Measurements from ENCODE around the gene GDNF. TPM values are rescaled to one million over a fixed set of nuclear protein-coding genes. Genes with fewer than 3 reads are reported as not detected.

Gene GDNF
- total RNA-seq, 1 donor from 2014 or later: 0.36 TPM

DNA sequence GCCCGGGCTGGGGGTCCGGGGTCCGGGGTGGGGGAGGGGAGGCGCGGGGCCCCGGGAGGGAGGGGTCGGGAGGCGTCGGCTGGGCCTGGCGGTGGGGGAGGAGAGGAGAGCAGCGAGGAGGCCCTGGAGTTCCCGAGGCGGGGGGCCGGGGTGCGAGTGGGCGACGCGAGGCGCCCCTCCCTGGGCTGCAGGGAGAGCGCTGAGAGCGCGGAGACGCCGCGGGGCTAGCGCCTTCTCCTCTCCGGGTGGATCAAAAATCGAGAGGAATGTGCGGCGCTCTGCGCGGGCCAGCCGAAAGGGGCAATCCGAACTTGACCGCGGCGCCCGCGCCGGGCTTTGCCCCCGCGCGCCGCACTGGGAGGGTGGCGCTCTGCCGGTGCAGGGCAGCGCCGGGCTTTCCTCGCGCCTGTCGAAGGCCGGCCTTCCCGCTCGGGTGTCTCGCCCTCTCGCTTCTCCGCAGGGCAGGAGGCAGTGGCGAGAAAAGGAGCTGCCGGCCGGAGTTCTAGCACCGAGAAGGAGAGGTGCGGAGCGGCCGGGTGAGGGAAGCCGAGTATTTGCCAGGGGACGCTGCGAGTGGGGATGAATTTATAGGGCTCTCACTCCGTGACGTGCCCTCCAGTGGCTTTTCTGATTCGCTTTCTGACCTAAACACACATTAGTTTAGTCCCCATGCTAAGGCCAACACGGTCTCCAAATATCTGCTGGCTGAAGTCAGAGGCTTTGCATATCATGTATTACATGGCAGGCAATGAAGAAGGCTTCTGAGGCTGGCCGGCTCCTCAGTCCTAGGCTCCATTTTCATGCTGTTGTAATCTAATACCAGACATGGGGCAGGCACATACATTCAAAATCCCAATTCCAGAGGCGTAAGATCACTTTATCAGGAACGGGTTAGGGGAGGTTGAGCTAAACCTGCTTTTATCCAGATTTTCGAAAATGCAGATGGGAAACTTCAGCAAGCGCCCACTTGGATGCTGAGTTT, 503 bp upstream of the GDNF start:
- peak overlapping the region; percentile 32 for H3K4me3 Mint-ChIP-seq

GRCh38 chr5:37838933-37839341, 904 bp downstream of the GDNF start:
- Mint-ChIP-seq H3K36me3 (ENCODE audit: low read depth) (peaks cover 2% of the 10 kb centered on the region), H3K9me3 (no peaks in the 10 kb centered on the region), H3K4me1 (ENCODE audit: low read depth) (peaks cover 20% of the 10 kb centered on the region), H3K27ac (no peak overlapping the region), H3K4me3 (peak overlapping the region; percentile 17), H3K27me3 (ENCODE audit: insufficient read depth) (peaks cover 79% of the 10 kb centered on the region)
- DNase-seq (ENCODE audit: low spot score): no peak
- intact Hi-C loops (cut with micrococcal nuclease): no loop called here

More for the DNA sequence above, 503 bp upstream of the GDNF start:
- Mint-ChIP-seq H3K36me3 (ENCODE audit: low read depth) (peaks cover 2% of the 10 kb centered on the region), H3K9me3 (no peaks in the 10 kb centered on the region), H3K27ac (no peak overlapping the region), H3K27me3 (ENCODE audit: insufficient read depth) (peaks cover 69% of the 10 kb centered on the region), H3K4me1 (ENCODE audit: low read depth) (peaks cover 20% of the 10 kb centered on the region)
- DNase-seq (ENCODE audit: low spot score): no peak
- intact Hi-C loops (cut with micrococcal nuclease): no loop called here

DNA sequence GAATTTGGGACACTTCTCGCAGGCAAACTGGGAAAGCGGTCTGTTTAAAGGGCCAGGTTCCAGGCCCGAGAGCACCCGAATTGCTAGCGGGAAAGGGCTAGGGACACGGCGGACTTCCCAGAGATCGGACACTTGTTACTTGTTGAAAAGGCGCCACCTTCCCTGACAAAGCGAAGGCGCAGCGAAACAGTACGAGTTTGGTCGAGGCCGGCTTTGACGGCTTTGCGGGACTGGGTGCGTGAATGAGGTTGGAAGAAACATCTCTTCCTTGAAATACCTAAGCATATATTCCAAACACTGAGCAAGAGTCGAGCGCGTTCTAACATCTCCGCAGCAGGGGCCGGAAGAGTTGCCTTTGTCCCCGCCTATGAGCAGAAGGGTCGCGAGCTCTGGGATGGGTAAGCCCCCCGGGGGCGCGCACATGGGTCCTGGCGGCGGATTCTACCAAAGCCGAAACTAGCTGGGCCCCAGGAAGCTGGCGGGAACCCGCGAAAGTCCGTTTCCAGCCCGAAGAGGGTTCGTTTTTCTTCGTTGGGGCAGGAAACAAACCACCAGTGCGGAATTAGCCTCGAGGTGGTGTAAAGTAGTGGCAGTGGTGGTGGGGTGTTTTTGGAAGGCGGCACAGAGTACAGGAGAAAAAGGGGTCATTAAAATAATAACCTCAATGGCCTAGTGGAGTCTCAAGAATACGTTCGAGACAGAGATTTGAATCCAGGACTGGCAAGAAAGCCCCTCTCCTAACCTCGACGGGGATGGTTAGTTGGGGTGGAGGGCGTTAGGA, 1.5 kb downstream of the GDNF start:
- Mint-ChIP-seq H3K27ac (peak overlapping the region; percentile 83), H3K4me3 (peak overlapping the region; percentile 64), H3K9me3 (no peaks in the 10 kb centered on the region), H3K4me1 (ENCODE audit: low read depth) (peaks cover 20% of the 10 kb centered on the region), H3K27me3 (ENCODE audit: insufficient read depth) (peaks cover 79% of the 10 kb centered on the region), H3K36me3 (ENCODE audit: low read depth) (peaks cover 2% of the 10 kb centered on the region)
- intact Hi-C loops (cut with micrococcal nuclease): no loop called here
- no peak for DNase-seq (ENCODE audit: low spot score)

GRCh38 chr5:37837414-37838032, 2.3 kb downstream of the GDNF start:
- H3K36me3 Mint-ChIP-seq (ENCODE audit: low read depth): peaks cover 2% of the 10 kb centered on the region
- H3K4me3 Mint-ChIP-seq: peak overlapping the region; percentile 64

DNA sequence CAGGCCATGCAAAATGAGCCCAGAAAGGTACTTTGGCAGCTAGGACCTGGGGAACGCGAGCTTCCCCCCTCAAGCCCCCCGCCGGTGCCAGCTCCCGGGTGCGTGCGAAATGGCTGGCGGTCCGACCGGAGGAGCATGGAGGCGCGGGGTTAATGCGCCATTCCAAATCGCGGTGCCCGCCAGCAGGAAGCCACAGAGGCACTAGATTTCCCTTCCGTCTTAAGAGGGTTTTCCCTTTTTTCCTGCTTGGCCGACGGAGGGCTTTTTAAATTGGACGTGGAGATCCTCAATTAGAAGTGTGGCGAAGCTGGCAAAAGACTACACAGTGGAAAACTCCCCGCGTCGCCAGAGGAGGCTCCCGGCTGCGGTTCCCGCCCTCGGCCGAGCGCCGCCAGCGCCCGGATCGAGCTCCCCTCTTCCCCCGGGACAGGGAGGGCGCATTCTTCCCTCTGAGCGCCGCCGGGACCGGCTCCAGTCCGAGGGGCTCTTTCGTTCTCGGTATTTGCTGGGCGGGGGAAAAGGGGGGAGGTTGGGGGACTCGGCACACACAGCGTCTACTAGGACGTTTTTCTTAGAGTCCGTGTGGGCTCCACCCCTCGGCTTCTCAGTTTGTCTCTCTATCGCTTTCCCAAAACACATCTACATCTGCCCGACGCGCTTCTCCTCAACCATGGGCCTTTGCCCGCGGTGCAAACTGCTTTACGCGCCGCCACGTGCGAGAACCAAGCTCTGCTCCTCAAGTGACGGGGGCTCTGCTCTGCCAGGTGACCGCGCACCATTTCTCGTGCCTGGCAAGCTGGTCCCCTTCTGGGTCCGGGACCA, 3.0 kb downstream of the GDNF start:
- peaks cover 20% of the 10 kb centered on the region for H3K4me1 Mint-ChIP-seq (ENCODE audit: low read depth)
- intact Hi-C loops (cut with micrococcal nuclease): loop anchor here (1.0 to 2.0 kb wide), 2 partner anchors 356 to 424 kb away; no protein-coding TSS in a partner anchor
- H3K27ac Mint-ChIP-seq: peak overlapping the region; percentile 83
- H3K27me3 Mint-ChIP-seq (ENCODE audit: insufficient read depth): peaks cover 79% of the 10 kb centered on the region
- DNase-seq (ENCODE audit: low spot score): no peak
- no peaks in the 10 kb centered on the region for H3K9me3 Mint-ChIP-seq
- H3K4me3 Mint-ChIP-seq: peak overlapping the region; percentile 64
- peaks cover 2% of the 10 kb centered on the region for H3K36me3 Mint-ChIP-seq (ENCODE audit: low read depth)

More at GRCh38 chr5:37837414-37838032, 2.3 kb downstream of the GDNF start:
- intact Hi-C loops (cut with micrococcal nuclease): loop anchor here (1.0 to 2.0 kb wide), 2 partner anchors 356 to 425 kb away; no protein-coding TSS in a partner anchor
- peak; percentile 49 for DNase-seq (ENCODE audit: low spot score)
- Mint-ChIP-seq H3K9me3 (no peaks in the 10 kb centered on the region), H3K27ac (peak overlapping the region; percentile 83), H3K4me1 (ENCODE audit: low read depth) (peaks cover 20% of the 10 kb centered on the region), H3K27me3 (ENCODE audit: insufficient read depth) (peaks cover 81% of the 10 kb centered on the region)

DNA sequence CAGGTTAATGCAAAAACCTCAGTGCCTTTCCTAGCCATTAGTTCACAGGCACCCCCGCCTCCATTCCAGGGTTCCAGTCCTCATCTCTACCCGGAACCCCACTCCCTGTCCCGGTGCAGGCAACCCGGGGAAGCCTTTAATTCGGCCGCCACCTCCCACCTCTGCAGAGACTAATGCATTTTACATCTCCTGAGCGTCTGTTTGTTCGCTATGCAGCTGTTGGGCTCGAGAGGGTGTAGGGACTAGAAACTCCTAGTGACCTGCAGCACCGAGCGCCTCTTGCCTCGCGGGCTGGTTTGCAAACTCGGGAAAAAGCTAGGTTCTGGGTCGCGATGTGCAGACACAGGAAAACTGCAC, 3.6 kb downstream of the GDNF start:
- no peak overlapping the region for H3K4me3 Mint-ChIP-seq
- no peak overlapping the region for H3K27ac Mint-ChIP-seq
- intact Hi-C loops (cut with micrococcal nuclease): loop anchor here (2.0 kb wide), 1 partner anchor 423 kb away; no protein-coding TSS in a partner anchor
- no peak for DNase-seq (ENCODE audit: low spot score)
- peaks cover 2% of the 10 kb centered on the region for H3K36me3 Mint-ChIP-seq (ENCODE audit: low read depth)
- peaks cover 78% of the 10 kb centered on the region for H3K27me3 Mint-ChIP-seq (ENCODE audit: insufficient read depth)
- no peaks in the 10 kb centered on the region for H3K9me3 Mint-ChIP-seq
- peaks cover 20% of the 10 kb centered on the region for H3K4me1 Mint-ChIP-seq (ENCODE audit: low read depth)

GRCh38 chr5:37835380-37835973, 4.4 kb downstream of the GDNF start:
- intact Hi-C loops (cut with micrococcal nuclease): no loop called here
- no peak overlapping the region for H3K4me3 Mint-ChIP-seq
- H3K36me3 Mint-ChIP-seq (ENCODE audit: low read depth): peaks cover 2% of the 10 kb centered on the region
- H3K4me1 Mint-ChIP-seq (ENCODE audit: low read depth): peaks cover 20% of the 10 kb centered on the region
- no peaks in the 10 kb centered on the region for H3K9me3 Mint-ChIP-seq
- H3K27ac Mint-ChIP-seq: no peak overlapping the region
- DNase-seq (ENCODE audit: low spot score): no peak
- peaks cover 71% of the 10 kb centered on the region for H3K27me3 Mint-ChIP-seq (ENCODE audit: insufficient read depth)

DNA sequence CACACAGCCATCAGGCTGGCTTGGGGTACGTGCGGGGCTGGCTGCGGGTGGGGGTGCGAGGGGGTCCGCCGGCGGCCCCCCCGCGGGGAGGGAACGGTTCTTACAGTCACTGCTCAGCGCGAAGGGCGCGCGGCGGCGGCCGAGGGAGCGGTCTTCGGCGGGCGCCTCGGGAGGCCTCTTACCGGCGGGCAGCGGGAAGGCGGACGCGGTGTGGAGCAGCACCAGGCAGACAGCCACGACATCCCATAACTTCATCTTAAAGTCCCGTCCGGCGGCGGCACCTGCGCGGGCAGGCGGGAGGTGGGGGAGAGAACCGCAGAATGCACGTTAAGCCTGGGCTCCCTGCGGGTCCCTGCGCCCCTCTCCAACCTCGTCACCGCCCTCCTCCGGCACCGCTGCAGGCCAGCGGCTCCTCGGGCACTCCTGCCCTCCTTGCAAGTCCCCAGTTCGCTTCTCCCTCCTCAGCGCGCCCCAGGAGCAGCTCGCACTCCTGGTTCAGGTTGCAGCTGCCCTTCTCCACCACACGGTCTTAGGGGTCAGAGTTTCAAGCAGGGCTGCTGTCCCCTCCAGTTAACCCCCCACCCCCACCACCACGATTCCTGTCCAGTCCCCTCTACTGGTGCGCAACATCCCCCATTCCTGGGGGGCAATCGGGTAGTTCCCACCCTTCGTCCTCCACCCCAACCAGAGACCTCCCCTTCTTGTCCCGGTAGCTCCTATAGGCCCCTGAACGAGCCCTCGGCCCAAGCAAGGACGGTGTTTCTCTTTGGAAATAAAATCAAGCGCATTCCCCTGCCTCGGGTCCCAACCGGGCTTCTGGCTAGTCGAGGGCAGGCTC, 5.1 kb downstream of the GDNF start:
- Mint-ChIP-seq H3K27ac (no peak overlapping the region), H3K36me3 (ENCODE audit: low read depth) (peaks cover 2% of the 10 kb centered on the region), H3K27me3 (ENCODE audit: insufficient read depth) (peaks cover 73% of the 10 kb centered on the region), H3K9me3 (no peaks in the 10 kb centered on the region), H3K4me3 (no peak overlapping the region), H3K4me1 (ENCODE audit: low read depth) (peaks cover 20% of the 10 kb centered on the region)
- no peak for DNase-seq (ENCODE audit: low spot score)
- intact Hi-C loops (cut with micrococcal nuclease): loop anchor here (5.0 kb wide), 1 partner anchor 423 kb away; the partner anchor contains the start of gene EGFLAM

- H3K4me3 Mint-ChIP-seq: no peak overlapping the region
- peaks cover 73% of the 10 kb centered on the region for H3K27me3 Mint-ChIP-seq (ENCODE audit: insufficient read depth)
- intact Hi-C loops (cut with micrococcal nuclease): loop anchor here (5.0 kb wide), 1 partner anchor 423 kb away; the partner anchor contains the start of gene EGFLAM
- peaks cover 20% of the 10 kb centered on the region for H3K4me1 Mint-ChIP-seq (ENCODE audit: low read depth)
- peaks cover 2% of the 10 kb centered on the region for H3K36me3 Mint-ChIP-seq (ENCODE audit: low read depth)
- H3K27ac Mint-ChIP-seq: peak overlapping the region; percentile 1
- no peaks in the 10 kb centered on the region for H3K9me3 Mint-ChIP-seq
- DNase-seq (ENCODE audit: low spot score): no peak
These were observed 5.9 kb downstream of the GDNF start for GRCh38 chr5:37833990-37834389.

- intact Hi-C loops (cut with micrococcal nuclease): loop anchor here (5.0 kb wide), 1 partner anchor 425 kb away; the partner anchor contains the start of gene EGFLAM
- Mint-ChIP-seq H3K9me3 (no peaks in the 10 kb centered on the region), H3K4me3 (no peak overlapping the region), H3K4me1 (ENCODE audit: low read depth) (peaks cover 2% of the 10 kb centered on the region), H3K27ac (no peak overlapping the region), H3K36me3 (ENCODE audit: low read depth) (no peaks in the 10 kb centered on the region), H3K27me3 (ENCODE audit: insufficient read depth) (peaks cover 57% of the 10 kb centered on the region)
- no peak for DNase-seq (ENCODE audit: low spot score)
These were observed 7.9 kb downstream of the GDNF start for GRCh38 chr5:37831821-37832534.

Data from activated T-helper 1 cell treated with anti-CD3 and anti-CD28 coated beads, Interleukin-12 subunit alpha, Interleukin-12 subunit beta, Interleukin-2, Interleukin-4 antibody, amounts not matched to agents 30 ng/mL and 10 ng/mL and 1 ng/mL, durations not matched to agents 14 hours and 24 hours and 36 hours (primary cell).